ENCODE results near the gene PRKAR1A.
"Not testable (repeated sequence)": the region's sequence is repeated elsewhere in the genome, so short reads cannot be mapped to it uniquely, and the experiment has no call there.

The PRKAR1A gene

DNA sequence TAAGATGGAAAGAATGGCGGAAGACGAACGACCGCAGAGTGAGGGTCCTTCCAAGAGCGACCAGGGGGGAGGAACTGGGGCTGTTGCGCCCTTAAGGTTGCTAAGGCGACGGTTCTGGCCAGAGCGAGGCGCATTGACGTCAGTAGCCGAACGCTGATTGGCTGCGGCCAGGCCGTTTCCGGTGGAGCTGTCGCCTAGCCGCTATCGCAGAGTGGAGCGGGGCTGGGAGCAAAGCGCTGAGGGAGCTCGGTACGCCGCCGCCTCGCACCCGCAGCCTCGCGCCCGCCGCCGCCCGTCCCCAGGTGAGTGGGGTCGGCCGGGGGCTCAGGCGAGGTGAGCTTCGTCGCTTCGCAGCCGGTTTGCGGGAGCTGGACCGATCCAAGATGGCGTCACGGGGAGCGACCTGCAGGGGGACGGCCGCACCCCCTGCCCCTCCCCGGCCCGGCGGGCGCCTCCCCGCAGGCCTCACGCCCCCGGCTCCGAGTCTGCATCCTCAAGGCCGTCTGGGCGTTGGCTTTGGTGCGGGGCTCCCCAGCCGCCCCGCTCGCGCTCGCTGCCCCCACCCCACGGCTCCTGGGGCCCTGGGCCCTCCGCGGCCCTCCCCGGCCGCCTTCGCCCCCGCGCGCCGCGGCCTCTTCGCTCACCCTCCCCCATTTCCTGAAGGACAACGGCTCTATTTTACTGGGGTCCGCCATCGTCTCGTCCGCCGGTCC lies at the start of gene PRKAR1A:
PRKAR1A (plus strand) TSS at position 184 of the 713 bp plus-strand sequence. CDS start 2,970 bp downstream, outside the sequence.
- peak; percentile 85 for DNase-seq (ENCODE audit: low read depth)

DNA sequence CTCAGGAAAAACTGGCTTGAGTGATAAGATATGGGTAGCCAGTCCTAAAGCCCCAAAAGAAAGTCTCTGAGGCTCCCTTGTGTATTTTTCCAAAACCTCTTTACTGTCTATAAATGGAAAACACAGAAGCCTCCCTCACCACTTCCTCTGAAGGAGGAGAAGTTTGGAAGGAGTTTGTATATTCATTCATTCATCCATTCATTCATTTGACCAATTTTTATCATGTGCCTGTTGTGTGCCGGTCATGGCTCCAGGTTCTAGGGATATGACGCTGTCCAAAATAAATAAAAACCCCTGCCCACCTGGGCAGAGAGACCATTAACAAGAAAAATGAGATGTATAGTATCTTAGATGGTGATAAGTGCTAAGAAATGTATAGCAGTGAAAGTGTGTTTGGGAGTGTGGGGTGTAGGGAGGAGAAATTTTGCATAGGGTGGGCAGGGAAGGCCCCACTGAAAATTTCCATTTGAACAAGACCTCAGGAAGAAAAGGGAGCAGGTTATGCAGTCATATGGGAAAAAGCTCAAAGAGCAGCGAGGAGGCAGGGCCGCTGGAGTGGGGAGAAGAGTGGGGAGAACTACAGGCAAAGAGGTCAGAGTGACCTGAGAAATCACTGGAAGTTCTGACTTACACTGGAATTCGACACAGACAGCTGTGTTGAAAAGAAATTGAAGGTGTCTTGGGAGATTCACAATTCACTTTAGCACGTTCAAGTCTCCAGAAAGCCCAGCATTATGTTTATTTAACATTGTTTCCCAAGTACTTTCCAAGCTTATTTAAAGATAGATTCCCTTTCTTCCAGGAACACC lies 48.8 kb upstream of the PRKAR1A start:
- DNase-seq (ENCODE audit: low read depth) = no peak

GRCh38 chr17:68468334-68468733 lies 43.9 kb upstream of the PRKAR1A start:
- no peak for DNase-seq (ENCODE audit: low read depth)

GRCh38 chr17:68468788-68469187 lies 43.4 kb upstream of the PRKAR1A start:
- DNase-seq (ENCODE audit: low read depth) = no peak

DNA sequence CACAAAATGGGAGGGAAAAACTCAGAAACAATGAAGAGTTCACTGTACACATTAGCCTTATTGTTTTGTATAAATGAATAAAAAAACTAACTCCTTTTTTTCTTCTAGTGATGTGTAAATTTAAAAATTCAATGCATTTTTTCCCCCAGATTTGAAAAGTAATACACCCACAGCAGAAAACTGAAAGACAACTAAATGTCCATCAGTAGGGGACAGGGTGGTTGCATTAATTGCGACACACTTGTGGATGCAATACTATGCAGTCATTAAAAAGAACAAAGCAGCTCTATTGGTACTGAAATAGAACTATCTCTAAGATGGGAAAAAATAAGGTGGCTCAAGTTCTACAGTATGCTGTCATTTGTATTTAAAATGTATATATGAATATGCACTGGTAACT lies 41.3 kb upstream of the PRKAR1A start:
- no peak for DNase-seq (ENCODE audit: low read depth)

DNA sequence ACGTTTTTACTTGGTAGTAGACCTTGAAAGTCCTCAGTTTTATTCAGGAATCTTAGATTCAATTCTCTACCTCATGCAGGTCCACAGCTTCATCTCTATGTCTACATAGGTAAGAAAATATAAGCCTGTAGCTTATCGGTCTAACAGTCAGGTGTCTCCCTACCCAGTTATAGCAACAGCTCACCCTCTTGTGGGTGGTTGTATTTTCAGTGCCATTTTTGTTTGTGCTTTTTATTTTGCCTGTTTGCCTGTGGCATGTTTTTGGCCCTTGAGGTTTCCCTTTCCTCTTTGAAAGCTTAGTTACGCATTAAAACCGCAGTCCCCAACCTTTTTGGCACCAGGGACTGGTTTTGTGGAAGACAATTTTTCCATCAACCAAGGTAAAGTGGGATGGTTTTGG lies 31.3 kb upstream of the PRKAR1A start:
- no peak for DNase-seq (ENCODE audit: low read depth)

DNA sequence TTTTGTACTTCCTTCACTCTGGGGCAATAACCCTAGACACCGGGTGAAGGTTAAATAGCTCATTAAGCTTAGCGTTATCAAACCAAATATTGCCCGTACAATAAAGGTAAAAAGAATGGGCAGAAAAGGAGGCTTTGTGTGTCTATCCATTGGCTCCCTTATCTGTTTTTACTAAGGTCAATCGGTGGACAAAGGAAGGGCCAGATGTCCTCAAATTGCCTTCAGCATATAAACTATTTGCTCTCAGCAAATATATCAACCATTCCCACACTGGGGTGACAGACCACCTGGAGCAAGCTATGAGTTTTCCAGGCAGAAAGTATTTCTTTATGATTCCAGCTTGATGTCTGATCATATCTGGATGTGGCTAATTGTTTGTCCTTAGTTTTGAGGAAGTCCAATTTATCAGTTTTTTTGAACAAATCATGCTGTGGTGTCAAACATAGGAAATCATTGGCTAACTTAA lies 29.6 kb upstream of the PRKAR1A start:
- no peak for DNase-seq (ENCODE audit: low read depth)

GRCh38 chr17:68484458-68484857 lies 27.8 kb upstream of the PRKAR1A start:
- no peak for DNase-seq (ENCODE audit: low read depth)

DNA sequence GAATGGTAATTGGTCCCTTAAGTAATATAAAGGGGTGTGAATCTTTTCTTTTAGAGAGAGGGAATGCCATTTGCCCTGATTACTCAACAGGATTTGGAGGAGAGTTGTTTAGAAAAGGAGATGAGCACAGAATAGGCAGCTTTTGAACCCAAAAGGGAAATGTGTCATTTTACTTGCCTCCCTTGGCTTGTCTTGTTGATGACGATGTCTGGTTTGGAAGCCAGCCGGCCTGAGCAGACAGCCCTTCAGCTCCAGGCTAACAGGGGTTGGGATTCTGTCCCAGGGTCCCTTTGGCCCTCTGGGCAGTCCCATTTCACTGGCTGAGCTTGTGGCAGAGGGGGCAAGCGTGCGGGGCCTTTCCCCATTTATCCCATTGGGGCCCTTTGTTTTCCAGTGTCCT lies 22.3 kb upstream of the PRKAR1A start:
- DNase-seq (ENCODE audit: low read depth) = no peak

- DNase-seq (ENCODE audit: low read depth) = no peak
Observed at GRCh38 chr17:68491381-68492231, 20.6 kb upstream of the PRKAR1A start.

- not testable (repeated sequence) for DNase-seq (ENCODE audit: low read depth)
Observed at GRCh38 chr17:68492394-68493054, 19.7 kb upstream of the PRKAR1A start.

- no peak for DNase-seq (ENCODE audit: low read depth)
Observed at GRCh38 chr17:68495081-68495480, 17.1 kb upstream of the PRKAR1A start.

DNA sequence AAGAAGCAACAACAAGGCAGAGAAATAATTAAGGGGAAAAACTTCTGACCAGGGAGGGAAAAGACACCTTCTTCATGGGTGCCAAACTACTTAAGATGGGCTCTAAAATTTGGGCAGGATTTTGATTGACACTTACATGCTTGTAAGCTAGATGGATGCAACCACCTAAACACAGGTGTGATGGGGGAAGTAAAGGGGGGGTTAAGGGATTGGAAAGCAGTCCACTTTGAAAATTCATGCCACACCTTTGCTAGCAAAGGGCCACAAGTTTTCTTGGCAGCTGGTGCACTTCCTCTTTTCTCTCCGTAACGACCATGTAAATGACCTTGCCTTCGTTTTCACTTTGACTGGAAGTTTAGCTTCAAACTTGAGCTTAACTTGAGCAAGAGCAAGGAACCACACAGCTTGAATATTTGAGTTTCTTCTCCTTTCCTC lies 14.3 kb upstream of the PRKAR1A start:
- no peak for DNase-seq (ENCODE audit: low read depth)

GRCh38 chr17:68498479-68499326 lies 13.5 kb upstream of the PRKAR1A start:
- DNase-seq (ENCODE audit: low read depth) = no peak

GRCh38 chr17:68499587-68499986 lies 12.6 kb upstream of the PRKAR1A start:
- DNase-seq (ENCODE audit: low read depth) = no peak

- DNase-seq (ENCODE audit: low read depth) = no peak
Observed at GRCh38 chr17:68501074-68501473, 11.2 kb upstream of the PRKAR1A start.

GRCh38 chr17:68505951-68506350 lies 6.3 kb upstream of the PRKAR1A start:
- no peak for DNase-seq (ENCODE audit: low read depth)

DNA sequence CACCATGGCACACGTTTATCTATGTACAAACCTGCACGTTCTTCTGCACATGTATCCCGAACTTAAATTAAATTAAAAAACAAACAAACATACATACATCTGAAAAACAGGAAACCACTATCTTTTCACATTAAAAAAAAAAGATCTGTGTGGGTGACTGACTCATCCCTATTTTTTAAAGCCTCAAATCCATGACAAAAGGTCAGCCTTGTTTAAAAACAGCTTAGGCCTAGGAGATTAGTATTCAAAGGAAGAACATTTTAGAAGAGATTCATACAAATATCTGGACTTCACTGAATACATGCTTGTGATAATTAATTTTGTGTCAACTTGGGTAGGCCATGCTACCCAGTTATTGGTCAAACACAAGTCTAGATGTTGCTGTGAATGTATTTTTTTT lies 4.7 kb upstream of the PRKAR1A start:
- DNase-seq (ENCODE audit: low read depth) = no peak

DNA sequence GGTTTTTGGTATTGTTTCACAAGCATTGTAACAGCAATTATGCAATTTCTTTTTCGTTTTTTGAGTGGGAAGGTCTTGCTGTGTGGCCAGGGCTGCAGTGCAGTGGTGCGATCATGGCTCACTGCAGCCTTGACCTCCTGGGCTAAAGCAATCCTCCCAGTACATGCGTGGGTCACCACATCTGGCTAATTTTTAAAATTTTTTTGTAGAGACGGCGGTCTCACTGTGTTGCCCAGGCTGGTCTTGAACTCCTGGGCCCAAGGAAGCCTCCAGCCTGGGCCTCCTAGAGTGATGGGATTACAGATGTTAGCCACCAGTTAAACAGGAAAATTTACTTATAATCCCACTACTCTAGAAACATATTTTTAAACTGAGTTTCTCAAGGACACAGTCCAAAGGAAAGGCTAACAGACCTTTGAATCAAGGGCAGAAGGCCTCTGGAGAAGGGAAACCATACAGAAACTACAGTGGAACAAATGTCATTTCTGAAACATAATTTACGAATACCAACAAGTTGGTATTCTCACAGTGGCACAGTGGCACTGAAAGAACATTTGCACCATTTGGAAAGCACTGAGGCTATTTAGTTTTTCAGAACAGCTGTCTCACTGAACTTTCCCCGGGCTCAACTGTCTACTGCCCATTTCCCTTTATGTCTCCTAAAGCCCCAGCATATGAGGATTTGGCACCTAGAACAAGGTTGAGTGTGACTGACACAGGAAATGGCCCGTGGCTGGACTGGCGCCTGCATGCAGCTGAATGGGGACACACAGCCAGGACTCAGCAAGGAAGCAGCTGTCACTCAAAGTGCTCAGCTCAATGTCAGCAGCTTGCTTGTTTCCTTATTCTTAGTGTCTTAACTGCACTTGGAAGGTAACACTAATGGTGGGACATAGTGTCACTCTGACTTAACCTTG lies 2.8 kb upstream of the PRKAR1A start:
- no peak for DNase-seq (ENCODE audit: low read depth)

GRCh38 chr17:68511254-68511670 lies 968 bp upstream of the PRKAR1A start:
- DNase-seq (ENCODE audit: low read depth) = no peak
